Measurements from ENCODE around the gene PALLD.

GRCh38 chr4:168771251-168771650 lies 274.4 kb downstream of the PALLD start:
- no peak for TF ChIP-seq EZH2 (IDR thresholded peaks at IDR 0.05; ENCODE audit: insufficient read depth, poor library complexity, severe bottlenecking)
- no peak for TF ChIP-seq EZH2phosphoT487 (IDR thresholded peaks at IDR 0.05; ENCODE audit: insufficient read depth, low read depth)

All from GM23248 (cell line).